ENCODE data around the gene AP1G2. TPM values are rescaled to one million over a fixed set of nuclear protein-coding genes. Genes with fewer than 3 reads are reported as not detected.
"Not testable (repeated sequence)": the region's sequence is repeated elsewhere in the genome, so short reads cannot be mapped to it uniquely, and the experiment has no call there.

Gene AP1G2
- total RNA-seq, 1 experiment from 2014 or later: 83.3 TPM

- no peaks in the 10 kb centered on the region for H3K27me3 ChIP-seq (ENCODE audit: control insufficient read depth, insufficient read depth, low read length)
- no peak overlapping the region for H3K4me3 ChIP-seq (ENCODE audit: insufficient read depth, low read depth, low read length)
- no peak for DNase-seq
- H3K36me3 ChIP-seq (replicated peaks; ENCODE audit: control insufficient read depth, insufficient read depth, low read length): no peaks in the 10 kb centered on the region
Observed at GRCh38 chr14:23604148-23604547, 36.6 kb upstream of the AP1G2 start.

- no peaks in the 10 kb centered on the region for H3K27me3 ChIP-seq (ENCODE audit: control insufficient read depth, insufficient read depth, low read length)
Observed at GRCh38 chr14:23603103-23603502, 35.5 kb upstream of the AP1G2 start.

DNA sequence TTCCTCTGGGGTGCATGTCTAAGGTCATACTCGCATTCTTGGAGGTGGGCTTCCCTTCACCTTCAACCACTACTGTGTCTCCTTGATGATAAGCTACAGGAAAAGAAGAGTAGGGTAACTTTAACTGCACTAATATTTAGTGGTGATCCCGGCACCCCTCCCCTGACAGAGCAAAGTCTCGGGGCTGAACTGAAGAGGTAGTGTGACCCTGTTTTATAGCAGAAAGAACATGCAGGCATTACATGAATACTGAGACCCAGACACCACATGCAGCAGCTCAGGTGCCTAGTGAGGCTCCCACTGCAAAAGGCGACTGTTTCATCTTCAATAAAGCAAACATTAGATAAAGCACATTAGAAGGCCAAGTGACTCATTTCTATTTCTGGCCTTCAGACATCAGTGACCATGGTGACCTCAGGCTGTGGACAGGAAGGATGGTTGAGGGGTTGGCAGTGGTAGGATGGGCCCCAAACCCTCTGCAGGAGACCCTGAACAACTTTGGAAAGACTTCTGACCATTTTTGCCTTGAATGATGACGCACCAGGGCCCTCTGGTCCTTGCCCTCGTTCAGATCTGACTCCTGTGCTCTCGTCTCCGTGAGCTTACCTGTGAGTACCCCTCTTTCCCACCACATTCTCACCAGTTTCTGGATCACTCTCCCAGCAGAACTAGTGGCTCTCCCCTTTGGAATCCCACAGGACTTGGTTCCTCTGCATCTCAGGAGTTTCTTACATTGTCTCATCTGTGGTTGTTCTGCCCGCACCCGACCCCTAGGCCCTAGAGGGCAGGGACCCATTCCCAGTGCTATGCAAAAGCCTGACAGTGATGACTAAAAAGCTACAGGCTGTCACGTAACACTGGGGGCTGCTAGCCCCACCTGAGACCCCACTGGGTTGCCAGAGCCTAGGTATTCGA lies 34.8 kb upstream of the AP1G2 start:
- Histone ChIP-seq H3K36me3 (replicated peaks; ENCODE audit: control insufficient read depth, insufficient read depth, low read length) (no peaks in the 10 kb centered on the region), H3K4me3 (ENCODE audit: insufficient read depth, low read depth, low read length) (no peak overlapping the region), H3K27me3 (ENCODE audit: control insufficient read depth, insufficient read depth, low read length) (no peaks in the 10 kb centered on the region)
- no peak for DNase-seq

More at GRCh38 chr14:23603103-23603502, 35.5 kb upstream of the AP1G2 start:
- no peak for DNase-seq
- Histone ChIP-seq H3K36me3 (replicated peaks; ENCODE audit: control insufficient read depth, insufficient read depth, low read length) (no peaks in the 10 kb centered on the region), H3K4me3 (ENCODE audit: insufficient read depth, low read depth, low read length) (no peak overlapping the region)

- no peak overlapping the region for H3K4me3 ChIP-seq (ENCODE audit: insufficient read depth, low read depth, low read length)
- H3K36me3 ChIP-seq (replicated peaks; ENCODE audit: control insufficient read depth, insufficient read depth, low read length): no peaks in the 10 kb centered on the region
- no peak for DNase-seq
- no peaks in the 10 kb centered on the region for H3K27me3 ChIP-seq (ENCODE audit: control insufficient read depth, insufficient read depth, low read length)
Observed at GRCh38 chr14:23601845-23602180, 34.2 kb upstream of the AP1G2 start.

GRCh38 chr14:23601424-23601823 lies 33.8 kb upstream of the AP1G2 start:
- Histone ChIP-seq H3K4me3 (ENCODE audit: insufficient read depth, low read depth, low read length) (no peak overlapping the region), H3K27me3 (ENCODE audit: control insufficient read depth, insufficient read depth, low read length) (no peaks in the 10 kb centered on the region), H3K36me3 (replicated peaks; ENCODE audit: control insufficient read depth, insufficient read depth, low read length) (no peaks in the 10 kb centered on the region)
- DNase-seq: no peak

- no peak for DNase-seq
- Histone ChIP-seq H3K4me3 (ENCODE audit: insufficient read depth, low read depth, low read length) (no peak overlapping the region), H3K27me3 (ENCODE audit: control insufficient read depth, insufficient read depth, low read length) (no peaks in the 10 kb centered on the region), H3K36me3 (replicated peaks; ENCODE audit: control insufficient read depth, insufficient read depth, low read length) (no peaks in the 10 kb centered on the region)
Observed at GRCh38 chr14:23600806-23601205, 33.2 kb upstream of the AP1G2 start.

- Histone ChIP-seq H3K27me3 (ENCODE audit: control insufficient read depth, insufficient read depth, low read length) (no peaks in the 10 kb centered on the region), H3K36me3 (replicated peaks; ENCODE audit: control insufficient read depth, insufficient read depth, low read length) (no peaks in the 10 kb centered on the region), H3K4me3 (ENCODE audit: insufficient read depth, low read depth, low read length) (no peak overlapping the region)
- DNase-seq: no peak
Observed at GRCh38 chr14:23600322-23600707, 32.7 kb upstream of the AP1G2 start.

- H3K27me3 ChIP-seq (ENCODE audit: control insufficient read depth, insufficient read depth, low read length); H3K4me3 ChIP-seq (ENCODE audit: insufficient read depth, low read depth, low read length); H3K36me3 ChIP-seq (replicated peaks; ENCODE audit: control insufficient read depth, insufficient read depth, low read length); DNase-seq: not testable (repeated sequence)
Observed at GRCh38 chr14:23594191-23594590, 26.6 kb upstream of the AP1G2 start.

DNA sequence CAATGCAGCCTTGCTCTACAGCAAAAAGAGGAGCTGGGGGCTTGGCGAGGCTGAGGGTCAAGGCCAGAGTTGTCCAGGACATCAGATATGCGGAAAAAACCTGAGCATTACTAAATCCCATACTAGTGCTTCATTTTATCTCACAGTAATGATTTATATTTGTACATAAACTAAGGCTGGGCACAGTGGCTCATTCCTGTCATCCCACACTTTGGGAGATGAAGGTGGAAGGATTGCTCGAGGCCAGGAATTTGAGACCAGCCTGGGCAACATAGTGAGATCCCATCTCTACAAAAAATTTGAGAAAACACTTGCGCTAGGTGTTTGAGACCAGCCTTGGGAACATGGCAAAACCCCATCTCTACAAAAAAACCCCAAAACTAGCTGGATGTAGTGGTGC lies 22.6 kb upstream of the AP1G2 start:
- no peaks in the 10 kb centered on the region for H3K27me3 ChIP-seq (ENCODE audit: control insufficient read depth, insufficient read depth, low read length)
- H3K36me3 ChIP-seq (replicated peaks; ENCODE audit: control insufficient read depth, insufficient read depth, low read length): no peaks in the 10 kb centered on the region
- DNase-seq: no peak
- H3K4me3 ChIP-seq (ENCODE audit: insufficient read depth, low read depth, low read length): no peak overlapping the region

DNA sequence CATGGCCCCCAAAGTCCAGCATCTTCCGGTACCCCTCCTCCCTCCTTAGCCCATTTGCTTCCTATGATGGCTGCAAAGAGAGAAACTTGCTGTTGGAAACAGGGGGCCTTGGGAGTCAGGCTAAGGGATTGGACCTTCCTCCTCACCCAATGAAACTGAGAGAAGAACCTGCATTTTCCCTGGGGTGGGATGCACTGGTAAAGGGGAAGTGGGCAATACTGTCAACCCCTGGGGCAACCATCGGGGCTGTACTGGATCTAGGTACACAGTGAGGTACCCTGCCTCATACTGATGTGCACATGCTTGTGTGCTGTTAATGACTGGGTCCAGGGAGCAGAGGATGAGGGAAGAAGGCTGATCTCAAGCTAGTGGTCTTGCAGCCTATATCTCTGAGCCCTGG lies 22.0 kb upstream of the AP1G2 start:
- no peaks in the 10 kb centered on the region for H3K27me3 ChIP-seq (ENCODE audit: control insufficient read depth, insufficient read depth, low read length)
- DNase-seq: no peak
- no peak overlapping the region for H3K4me3 ChIP-seq (ENCODE audit: insufficient read depth, low read depth, low read length)
- no peaks in the 10 kb centered on the region for H3K36me3 ChIP-seq (replicated peaks; ENCODE audit: control insufficient read depth, insufficient read depth, low read length)

- H3K36me3 ChIP-seq (replicated peaks; ENCODE audit: control insufficient read depth, insufficient read depth, low read length): no peaks in the 10 kb centered on the region
- DNase-seq: peak; percentile 93
- H3K4me3 ChIP-seq (ENCODE audit: insufficient read depth, low read depth, low read length): no peak overlapping the region
- no peaks in the 10 kb centered on the region for H3K27me3 ChIP-seq (ENCODE audit: control insufficient read depth, insufficient read depth, low read length)
Observed at GRCh38 chr14:23588884-23589598, 21.4 kb upstream of the AP1G2 start.

- H3K36me3 ChIP-seq (replicated peaks; ENCODE audit: control insufficient read depth, insufficient read depth, low read length); H3K27me3 ChIP-seq (ENCODE audit: control insufficient read depth, insufficient read depth, low read length): not testable (repeated sequence)
Observed at GRCh38 chr14:23584527-23585203, 17.1 kb upstream of the AP1G2 start.

GRCh38 chr14:23583761-23584526 lies 16.4 kb upstream of the AP1G2 start:
- DNase-seq; H3K27me3 ChIP-seq (ENCODE audit: control insufficient read depth, insufficient read depth, low read length); H3K36me3 ChIP-seq (replicated peaks; ENCODE audit: control insufficient read depth, insufficient read depth, low read length); H3K4me3 ChIP-seq (ENCODE audit: insufficient read depth, low read depth, low read length): not testable (repeated sequence)

More at GRCh38 chr14:23584527-23585203, 17.1 kb upstream of the AP1G2 start:
- DNase-seq; H3K4me3 ChIP-seq (ENCODE audit: insufficient read depth, low read depth, low read length): not testable (repeated sequence)

Data from H7 (cell line).